Nephron progenitor cell (in vitro differentiated cells): Measurements from ENCODE around the gene GRB14.

Source experiments
- DNase-seq: peaks from one replicate; pipeline ENCODE4 v3.0.0; 2021
- H3K27ac Mint-ChIP-seq: 2 replicates; pipeline ENCODE4 v1.8.0; 2021; ENCODE audit warnings: mild to moderate bottlenecking, moderate library complexity, mixed read lengths
- H3K27me3 Mint-ChIP-seq: 2 replicates; pipeline ENCODE4 v1.8.0; 2021; ENCODE audit warnings: mild to moderate bottlenecking, low read depth, mixed read lengths; ENCODE audit not compliant: poor library complexity
- H3K36me3 Mint-ChIP-seq: 2 replicates; pipeline ENCODE4 v1.8.0; 2021; ENCODE audit warnings: low read depth, mixed read lengths
- H3K4me1 Mint-ChIP-seq: 2 replicates; pipeline ENCODE4 v1.8.0; 2021; ENCODE audit warnings: mixed read lengths
- H3K4me3 Mint-ChIP-seq: 2 replicates; pipeline ENCODE4 v1.8.0; 2021; ENCODE audit warnings: mild to moderate bottlenecking, moderate library complexity, mixed read lengths
- H3K9me3 Mint-ChIP-seq: 2 replicates; pipeline ENCODE4 v1.8.0; 2021; ENCODE audit warnings: mild to moderate bottlenecking, moderate library complexity, mixed read lengths
- TF ChIP-seq, protein P1 (sequence below): fragments of 200-600 bp; sonication (generic); IDR thresholded peaks from 2 replicates; pipeline ENCODE4 v1.5.0; 2021; ENCODE audit warnings: antibody characterized with exemption

The GRB14 gene

GRCh38 chr2:164457271-164457670 lies 164.0 kb downstream of the GRB14 start:
- Mint-ChIP-seq H3K4me1 (peaks cover 9% of the 10 kb centered on the region), H3K27ac (no peak overlapping the region), H3K9me3 (no peaks in the 10 kb centered on the region), H3K4me3 (no peak overlapping the region), H3K27me3 (peaks cover 15% of the 10 kb centered on the region), H3K36me3 (no peaks in the 10 kb centered on the region)
- TF ChIP-seq, protein P1, sequence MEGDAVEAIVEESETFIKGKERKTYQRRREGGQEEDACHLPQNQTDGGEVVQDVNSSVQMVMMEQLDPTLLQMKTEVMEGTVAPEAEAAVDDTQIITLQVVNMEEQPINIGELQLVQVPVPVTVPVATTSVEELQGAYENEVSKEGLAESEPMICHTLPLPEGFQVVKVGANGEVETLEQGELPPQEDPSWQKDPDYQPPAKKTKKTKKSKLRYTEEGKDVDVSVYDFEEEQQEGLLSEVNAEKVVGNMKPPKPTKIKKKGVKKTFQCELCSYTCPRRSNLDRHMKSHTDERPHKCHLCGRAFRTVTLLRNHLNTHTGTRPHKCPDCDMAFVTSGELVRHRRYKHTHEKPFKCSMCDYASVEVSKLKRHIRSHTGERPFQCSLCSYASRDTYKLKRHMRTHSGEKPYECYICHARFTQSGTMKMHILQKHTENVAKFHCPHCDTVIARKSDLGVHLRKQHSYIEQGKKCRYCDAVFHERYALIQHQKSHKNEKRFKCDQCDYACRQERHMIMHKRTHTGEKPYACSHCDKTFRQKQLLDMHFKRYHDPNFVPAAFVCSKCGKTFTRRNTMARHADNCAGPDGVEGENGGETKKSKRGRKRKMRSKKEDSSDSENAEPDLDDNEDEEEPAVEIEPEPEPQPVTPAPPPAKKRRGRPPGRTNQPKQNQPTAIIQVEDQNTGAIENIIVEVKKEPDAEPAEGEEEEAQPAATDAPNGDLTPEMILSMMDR: no peak
- DNase-seq: no peak

- no peak overlapping the region for H3K27ac Mint-ChIP-seq
- no peak for DNase-seq
Observed at GRCh38 chr2:164456619-164457018, 164.7 kb downstream of the GRB14 start.

DNA sequence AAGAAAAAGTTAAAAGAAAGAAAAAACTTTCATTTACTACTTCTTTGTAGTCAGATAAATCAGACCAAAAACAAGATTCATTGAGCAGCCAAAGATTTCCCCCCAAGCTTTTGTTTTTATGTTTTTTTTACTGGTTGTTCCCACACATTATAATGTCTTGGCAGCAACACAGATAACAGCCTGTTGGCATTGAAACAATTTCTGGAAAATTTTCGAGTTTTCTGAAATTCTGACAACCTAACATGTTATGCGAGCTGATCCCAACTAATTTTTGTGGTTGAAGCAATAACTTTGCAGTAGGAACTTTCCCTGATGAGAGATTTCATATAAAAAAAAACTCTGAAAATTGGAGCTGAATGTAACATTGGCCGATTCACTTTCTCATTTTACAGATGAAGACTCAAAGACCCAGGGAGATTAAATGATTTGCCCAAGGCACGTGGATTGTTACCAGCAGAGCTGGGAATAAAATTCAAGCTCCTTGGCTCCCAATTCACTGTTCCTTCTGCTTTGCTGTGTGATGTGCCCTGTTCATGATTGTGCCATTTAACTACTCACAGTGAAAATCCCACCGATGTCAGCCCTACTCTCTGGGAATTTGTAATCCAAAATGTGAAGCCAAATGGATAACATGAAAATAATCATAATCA lies 167.5 kb downstream of the GRB14 start:
- no peak for DNase-seq

More at GRCh38 chr2:164456619-164457018, 164.7 kb downstream of the GRB14 start:
- H3K36me3 Mint-ChIP-seq: no peaks in the 10 kb centered on the region
- H3K4me1 Mint-ChIP-seq: peaks cover 9% of the 10 kb centered on the region
- TF ChIP-seq, protein P1: no peak
- no peaks in the 10 kb centered on the region for H3K9me3 Mint-ChIP-seq
- H3K27me3 Mint-ChIP-seq: peaks cover 13% of the 10 kb centered on the region
- no peak overlapping the region for H3K4me3 Mint-ChIP-seq

GRCh38 chr2:164450278-164450677 lies 171.0 kb downstream of the GRB14 start:
- H3K9me3 Mint-ChIP-seq: no peaks in the 10 kb centered on the region
- DNase-seq: no peak
- H3K4me3 Mint-ChIP-seq: no peak overlapping the region
- no peaks in the 10 kb centered on the region for H3K4me1 Mint-ChIP-seq
- TF ChIP-seq, protein P1: no peak
- H3K27me3 Mint-ChIP-seq: peaks cover 6% of the 10 kb centered on the region
- H3K36me3 Mint-ChIP-seq: no peaks in the 10 kb centered on the region
- H3K27ac Mint-ChIP-seq: no peak overlapping the region

More for the DNA sequence above, 167.5 kb downstream of the GRB14 start:
- TF ChIP-seq, protein P1: no peak
- H3K4me3 Mint-ChIP-seq: no peak overlapping the region
- H3K4me1 Mint-ChIP-seq: no peaks in the 10 kb centered on the region
- no peaks in the 10 kb centered on the region for H3K36me3 Mint-ChIP-seq
- H3K9me3 Mint-ChIP-seq: no peaks in the 10 kb centered on the region
- no peak overlapping the region for H3K27ac Mint-ChIP-seq
- peaks cover 6% of the 10 kb centered on the region for H3K27me3 Mint-ChIP-seq

DNA sequence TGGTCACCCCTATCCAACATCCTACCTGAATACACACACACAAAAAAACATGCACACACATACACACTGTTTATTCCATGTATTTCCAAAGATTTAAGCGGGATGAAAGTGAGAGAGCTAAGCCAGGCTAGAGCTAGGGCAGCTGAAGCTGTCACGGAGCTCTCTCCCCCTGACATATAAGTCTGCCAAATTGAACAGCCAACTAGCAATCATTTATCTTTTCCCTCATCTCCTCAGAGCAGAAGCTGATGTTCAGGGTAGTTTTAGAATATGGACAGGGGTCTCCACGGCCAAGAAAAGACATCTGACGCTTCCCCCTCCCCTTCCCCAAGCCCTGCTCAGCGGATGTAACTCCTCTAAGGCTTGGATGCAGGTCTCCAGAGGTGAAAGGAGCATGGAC lies 171.6 kb downstream of the GRB14 start:
- Mint-ChIP-seq H3K4me1 (no peaks in the 10 kb centered on the region), H3K9me3 (no peaks in the 10 kb centered on the region), H3K27ac (no peak overlapping the region), H3K27me3 (peaks cover 6% of the 10 kb centered on the region), H3K36me3 (no peaks in the 10 kb centered on the region), H3K4me3 (no peak overlapping the region)
- TF ChIP-seq, protein P1: no peak
- DNase-seq: no peak

GRCh38 chr2:164447660-164448059 lies 173.6 kb downstream of the GRB14 start:
- no peaks in the 10 kb centered on the region for H3K27me3 Mint-ChIP-seq
- no peak overlapping the region for H3K4me3 Mint-ChIP-seq
- no peak overlapping the region for H3K27ac Mint-ChIP-seq
- no peaks in the 10 kb centered on the region for H3K4me1 Mint-ChIP-seq
- TF ChIP-seq, protein P1: no peak
- H3K9me3 Mint-ChIP-seq: no peaks in the 10 kb centered on the region
- no peak for DNase-seq
- H3K36me3 Mint-ChIP-seq: no peaks in the 10 kb centered on the region
